ENCODE results near the gene TPK1. TPM values are rescaled to one million over a fixed set of nuclear protein-coding genes. Genes with fewer than 3 reads are reported as not detected.
A peak's percentile ranks its signal among the peaks of the same experiment; 100 is the strongest.

TPK1 gene
- total RNA-seq, 1 donor from 2014 or later = 20.0 TPM

- CTCF ChIA-PET = no interaction called here
- no peak for TF ChIP-seq CTCF (IDR thresholded peaks at IDR 0.05)
- no peaks in the 10 kb centered on the region for H3K9me3 Mint-ChIP-seq
- H3K4me1 Mint-ChIP-seq = peaks cover 81% of the 10 kb centered on the region
- H3K27ac Mint-ChIP-seq = no peak overlapping the region
- H3K4me3 Mint-ChIP-seq = no peak overlapping the region
- POLR2A ChIA-PET = interaction anchor here (3.0 kb wide), 1 partner anchor 15 kb away, joined by 38 read pairs; the partner anchor contains the start of gene TPK1
- ATAC-seq (ENCODE audit: low read depth) (no peak), DNase-seq (no peak)
- no peaks in the 10 kb centered on the region for H3K27me3 Mint-ChIP-seq
- H3K36me3 Mint-ChIP-seq (ENCODE audit: low read depth) = no peaks in the 10 kb centered on the region
- intact Hi-C loops (cut with micrococcal nuclease) = no loop called here
Observed at GRCh38 chr7:144820552-144820951, 15.3 kb downstream of the TPK1 start.

- Mint-ChIP-seq H3K4me3 (no peak overlapping the region), H3K27ac (peak overlapping the region; percentile 84), H3K27me3 (no peaks in the 10 kb centered on the region), H3K4me1 (peaks cover 74% of the 10 kb centered on the region), H3K9me3 (no peaks in the 10 kb centered on the region), H3K36me3 (ENCODE audit: low read depth) (no peaks in the 10 kb centered on the region)
- ChIA-PET POLR2A (interaction anchor here (4.1 kb wide), 1 partner anchor 16 kb away, joined by 92 read pairs; the partner anchor contains the start of gene TPK1), CTCF (no interaction called here)
- no peak for TF ChIP-seq CTCF (IDR thresholded peaks at IDR 0.05)
- intact Hi-C loops (cut with micrococcal nuclease) = loop anchor here (2.0 kb wide), 1 partner anchor 19 kb away; no protein-coding TSS in a partner anchor
- ATAC-seq (ENCODE audit: low read depth) = no peak
- DNase-seq = no peak
Observed at GRCh38 chr7:144819566-144819965, 16.3 kb downstream of the TPK1 start.

GRCh38 chr7:144818511-144818910 lies 17.3 kb downstream of the TPK1 start:
- ATAC-seq (ENCODE audit: low read depth) (peak; percentile 94), DNase-seq (no peak)
- CTCF ChIA-PET = interaction anchor here (1.0 to 1.4 kb wide), 2 partner anchors 12 to 16 kb away, joined by 5 read pairs; no protein-coding TSS in a partner anchor
- H3K4me3 Mint-ChIP-seq = peak overlapping the region; percentile 55
- H3K4me1 Mint-ChIP-seq = peaks cover 70% of the 10 kb centered on the region
- H3K36me3 Mint-ChIP-seq (ENCODE audit: low read depth) = no peaks in the 10 kb centered on the region
- TF ChIP-seq CTCF (IDR thresholded peaks at IDR 0.05) = no peak
- intact Hi-C loops (cut with micrococcal nuclease) = loop anchor here (1.0 to 2.0 kb wide), 2 partner anchors 17 to 18 kb away; no protein-coding TSS in a partner anchor
- H3K27ac Mint-ChIP-seq = peak overlapping the region; percentile 84
- POLR2A ChIA-PET = interaction anchor here (0.8 to 4.1 kb wide), 6 partner anchors 9 to 23 kb away, joined by 3 to 92 read pairs (median 4); partner anchors contain the start of gene TPK1
- no peaks in the 10 kb centered on the region for H3K9me3 Mint-ChIP-seq
- no peaks in the 10 kb centered on the region for H3K27me3 Mint-ChIP-seq

- DNase-seq = no peak
- H3K4me1 Mint-ChIP-seq = peaks cover 71% of the 10 kb centered on the region
- no peak overlapping the region for H3K4me3 Mint-ChIP-seq
- POLR2A ChIA-PET = interaction anchor here (4.1 kb wide), 1 partner anchor 19 kb away, joined by 92 read pairs; the partner anchor contains the start of gene TPK1
- CTCF ChIA-PET = no interaction called here
- H3K9me3 Mint-ChIP-seq = no peaks in the 10 kb centered on the region
- intact Hi-C loops (cut with micrococcal nuclease) = no loop called here
- no peak for ATAC-seq (ENCODE audit: low read depth)
- no peaks in the 10 kb centered on the region for H3K27me3 Mint-ChIP-seq
- TF ChIP-seq CTCF (IDR thresholded peaks at IDR 0.05) = no peak
- H3K27ac Mint-ChIP-seq = no peak overlapping the region
- H3K36me3 Mint-ChIP-seq (ENCODE audit: low read depth) = no peaks in the 10 kb centered on the region
Observed at GRCh38 chr7:144817001-144817400, 18.9 kb downstream of the TPK1 start.

- Mint-ChIP-seq H3K9me3 (no peaks in the 10 kb centered on the region), H3K27ac (peak overlapping the region; percentile 59), H3K27me3 (no peaks in the 10 kb centered on the region), H3K4me3 (no peak overlapping the region), H3K4me1 (peaks cover 54% of the 10 kb centered on the region), H3K36me3 (ENCODE audit: low read depth) (no peaks in the 10 kb centered on the region)
- intact Hi-C loops (cut with micrococcal nuclease) = no loop called here
- no peak for ATAC-seq (ENCODE audit: low read depth)
- POLR2A ChIA-PET = interaction anchor here (4.8 kb wide), 1 partner anchor 22 kb away, joined by 117 read pairs; the partner anchor contains the start of gene TPK1
- CTCF ChIA-PET = no interaction called here
- no peak for DNase-seq
- TF ChIP-seq CTCF (IDR thresholded peaks at IDR 0.05) = no peak
Observed at GRCh38 chr7:144814299-144814698, 21.6 kb downstream of the TPK1 start.
